ENCODE measurements around the gene RTP1.

DNA sequence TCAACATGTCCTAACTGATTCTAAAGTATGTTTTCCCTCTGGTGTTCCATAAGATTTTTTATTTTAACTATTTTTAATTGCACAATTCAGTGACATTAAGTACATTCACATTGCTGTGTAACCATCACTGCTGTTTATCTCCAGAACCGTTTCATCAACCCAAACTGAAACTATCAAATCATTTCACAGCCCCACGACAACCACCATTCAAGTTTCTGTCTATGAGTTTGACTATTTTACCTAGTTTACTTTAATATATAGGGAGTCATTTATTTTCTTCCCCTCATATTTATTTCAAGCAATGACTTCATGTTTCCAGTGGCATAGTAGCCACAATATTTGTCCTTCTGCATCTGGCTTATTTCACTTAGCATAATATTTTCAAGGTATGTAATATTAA, 8.4 kb downstream of the RTP1 start:
- TF ChIP-seq CTCF (IDR thresholded peaks at IDR 0.05 in 4 of 5, conservative IDR thresholded peaks at IDR 0.05 in 1 of 5) (no peak), POLR2A (IDR thresholded peaks at IDR 0.05) (no peak)

All from gastrocnemius medialis (tissue), 4 donors.